Osteoblast (primary cell): ENCODE results near the gene CAPZA2. TPM values are rescaled to one million over a fixed set of nuclear protein-coding genes. Genes with fewer than 3 reads are reported as not detected.
A peak's percentile ranks its signal among the peaks of the same experiment; 100 is the strongest.

Experiments used
- DNase-seq: peaks from one replicate; pipeline ENCODE4 v3.0.0; 2011; ENCODE audit warnings: low spot score, mixed read lengths; ENCODE audit not compliant: insufficient read length; ENCODE audit errors: missing footprints
- H2AFZ ChIP-seq: 2 replicates; pipeline ENCODE4 v1.6.0; 2011; ENCODE audit warnings: mild to moderate bottlenecking, low read length
- H3K27ac ChIP-seq: 2 replicates; pipeline ENCODE4 v1.5.1; 2011; ENCODE audit warnings: mild to moderate bottlenecking, low read depth, low read length, moderate library complexity
- H3K27me3 ChIP-seq: 2 replicates; pipeline ENCODE4 v1.6.0; 2012; ENCODE audit warnings: mild to moderate bottlenecking, control low read depth, inconsistent platforms, low read length, moderate library complexity; ENCODE audit not compliant: insufficient read depth
- H3K36me3 ChIP-seq: 2 replicates; pipeline ENCODE4 v1.5.1; 2011; ENCODE audit warnings: mild to moderate bottlenecking, low read length, control low read depth, moderate library complexity; ENCODE audit not compliant: insufficient read depth
- H3K4me1 ChIP-seq: 2 replicates; pipeline ENCODE4 v1.5.1; 2011; ENCODE audit warnings: mild to moderate bottlenecking, low read length, control low read depth, moderate library complexity; ENCODE audit not compliant: insufficient read depth
- H3K4me2 ChIP-seq: 2 replicates; pipeline ENCODE4 v1.6.0; 2011; ENCODE audit warnings: mild to moderate bottlenecking, low read length; ENCODE audit not compliant: insufficient read depth
- H3K4me3 ChIP-seq: fragments of 200-600 bp; sonication (generic); 3 replicates; pipeline ENCODE4 v1.5.1; 2012; ENCODE audit warnings: mild to moderate bottlenecking, low read length, inconsistent platforms; ENCODE audit not compliant: insufficient read depth
- H3K79me2 ChIP-seq: 2 replicates; pipeline ENCODE4 v1.6.0; 2012; ENCODE audit warnings: mild to moderate bottlenecking, low read length, control low read depth, inconsistent platforms; ENCODE audit not compliant: insufficient read depth
- H3K9me3 ChIP-seq: 2 replicates; pipeline ENCODE4 v1.5.1; 2011; ENCODE audit warnings: low read depth, low read length, control low read depth
- H4K20me1 ChIP-seq: 2 replicates; pipeline ENCODE4 v1.6.0; 2012; ENCODE audit warnings: mild to moderate bottlenecking, low read length, control low read depth; ENCODE audit not compliant: insufficient read depth
- CTCF ChIP-seq: IDR thresholded peaks from 2 replicates; pipeline ENCODE4 v1.5.1; 2011; ENCODE audit warnings: mild to moderate bottlenecking, low read depth, low read length, moderate library complexity; ENCODE audit errors: extremely low read depth
- total RNA-seq: library from RNA; depleted of rRNA; stranded (reverse); fragments of >200 nt; gene quantifications from 2 replicates; pipeline ENCODE4 v1.2.3, GENCODE V29; 2012

The CAPZA2 gene
- total RNA-seq, 1 donor: 173 TPM

DNA sequence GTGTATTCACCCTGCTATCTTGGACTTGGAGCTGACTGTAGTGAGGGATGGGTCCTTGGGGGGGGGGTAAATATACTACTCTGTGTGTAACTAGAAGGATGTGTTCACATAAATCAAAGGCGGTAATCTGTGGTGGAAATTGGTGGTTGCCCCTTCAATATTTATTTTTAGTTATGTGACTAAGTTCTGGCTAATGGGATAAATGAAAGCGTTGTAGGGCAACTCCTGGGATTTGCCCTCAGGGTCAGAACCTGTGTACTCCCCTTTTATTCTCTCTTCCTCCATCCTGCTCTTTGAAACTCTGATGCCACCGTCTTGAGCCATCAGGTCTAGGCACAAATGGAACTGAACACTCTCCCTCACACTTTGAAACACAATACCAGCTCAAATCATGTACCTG lies 66.6 kb downstream of the CAPZA2 start:
- H3K4me2 ChIP-seq: no peak overlapping the region
- H4K20me1 ChIP-seq: no peaks in the 10 kb centered on the region
- H3K27me3 ChIP-seq: peaks cover 19% of the 10 kb centered on the region
- H2AFZ ChIP-seq: no peak overlapping the region
- no peaks in the 10 kb centered on the region for H3K36me3 ChIP-seq
- no peak for DNase-seq
- no peaks in the 10 kb centered on the region for H3K9me3 ChIP-seq
- TF ChIP-seq CTCF: no peak
- peaks cover 9% of the 10 kb centered on the region for H3K4me1 ChIP-seq
- no peaks in the 10 kb centered on the region for H3K79me2 ChIP-seq
- no peak overlapping the region for H3K4me3 ChIP-seq
- H3K27ac ChIP-seq: no peak overlapping the region

GRCh38 chr7:116929914-116930913 lies 67.8 kb downstream of the CAPZA2 start:
- H2AFZ ChIP-seq: peak overlapping the region; percentile 47
- peak; percentile 98 for TF ChIP-seq CTCF
- H3K36me3 ChIP-seq: no peaks in the 10 kb centered on the region
- DNase-seq: peak; percentile 85
- H3K4me2 ChIP-seq: peak overlapping the region; percentile 56
- no peak overlapping the region for H3K27ac ChIP-seq
- H3K27me3 ChIP-seq: peaks cover 19% of the 10 kb centered on the region
- no peaks in the 10 kb centered on the region for H3K9me3 ChIP-seq
- H3K79me2 ChIP-seq: no peaks in the 10 kb centered on the region
- peaks cover 4% of the 10 kb centered on the region for H3K4me1 ChIP-seq
- peak overlapping the region; percentile 44 for H3K4me3 ChIP-seq
- H4K20me1 ChIP-seq: no peaks in the 10 kb centered on the region

GRCh38 chr7:116932566-116932965 lies 70.2 kb downstream of the CAPZA2 start:
- no peak overlapping the region for H3K4me2 ChIP-seq

More at GRCh38 chr7:116932566-116932965, 70.2 kb downstream of the CAPZA2 start:
- no peaks in the 10 kb centered on the region for H3K79me2 ChIP-seq
- H3K9me3 ChIP-seq: no peaks in the 10 kb centered on the region
- no peak overlapping the region for H2AFZ ChIP-seq
- H3K4me3 ChIP-seq: no peak overlapping the region
- no peaks in the 10 kb centered on the region for H4K20me1 ChIP-seq
- H3K4me1 ChIP-seq: peaks cover 4% of the 10 kb centered on the region
- no peak overlapping the region for H3K27ac ChIP-seq
- no peak for DNase-seq
- peaks cover 22% of the 10 kb centered on the region for H3K27me3 ChIP-seq
- H3K36me3 ChIP-seq: no peaks in the 10 kb centered on the region
- TF ChIP-seq CTCF: no peak
